ENCODE results near the gene RMND1.
A peak's percentile ranks its signal among the peaks of the same experiment; 100 is the strongest.

Gene RMND1

GRCh38 chr6:151399679-151400078, 52.2 kb downstream of the RMND1 start:
- CTCF ChIA-PET = no interaction called here
- no peak for TF ChIP-seq ARNT (IDR thresholded peaks at IDR 0.05)
- no peak for TF ChIP-seq L3MBTL2 (conservative IDR thresholded peaks at IDR 0.05)
- no peak for TF ChIP-seq SUZ12 (IDR thresholded peaks at IDR 0.05)
- TF ChIP-seq TARDBP (IDR thresholded peaks at IDR 0.05) = no peak
- TF ChIP-seq HDGF (IDR thresholded peaks at IDR 0.05; ENCODE audit: borderline replicate concordance) = no peak
- no peak for TF ChIP-seq NFRKB (IDR thresholded peaks at IDR 0.05)
- TF ChIP-seq ZNF384 (IDR thresholded peaks at IDR 0.05) = no peak
- TF ChIP-seq LEF1 (IDR thresholded peaks at IDR 0.05; ENCODE audit: borderline replicate concordance) = no peak
- no peak for TF ChIP-seq SP1 (IDR thresholded peaks at IDR 0.05)
- TF ChIP-seq PKNOX1 (IDR thresholded peaks at IDR 0.05) = no peak
- TF ChIP-seq BHLHE40 (IDR thresholded peaks at IDR 0.05; ENCODE audit: borderline replicate concordance) = no peak
- TF ChIP-seq FOXK2 (IDR thresholded peaks at IDR 0.05) = no peak
- no peak for TF ChIP-seq CTBP1 (IDR thresholded peaks at IDR 0.05; ENCODE audit: borderline replicate concordance)
- no peak for TF ChIP-seq FOXA1 (IDR thresholded peaks at IDR 0.05)
- TF ChIP-seq ELF4 (IDR thresholded peaks at IDR 0.05) = no peak
- no peak for TF ChIP-seq FOXM1 (IDR thresholded peaks at IDR 0.05; ENCODE audit: borderline replicate concordance)
- POLR2A ChIA-PET = no interaction called here
- no peak for DNase-seq (ENCODE audit: extremely low spot score)

DNA sequence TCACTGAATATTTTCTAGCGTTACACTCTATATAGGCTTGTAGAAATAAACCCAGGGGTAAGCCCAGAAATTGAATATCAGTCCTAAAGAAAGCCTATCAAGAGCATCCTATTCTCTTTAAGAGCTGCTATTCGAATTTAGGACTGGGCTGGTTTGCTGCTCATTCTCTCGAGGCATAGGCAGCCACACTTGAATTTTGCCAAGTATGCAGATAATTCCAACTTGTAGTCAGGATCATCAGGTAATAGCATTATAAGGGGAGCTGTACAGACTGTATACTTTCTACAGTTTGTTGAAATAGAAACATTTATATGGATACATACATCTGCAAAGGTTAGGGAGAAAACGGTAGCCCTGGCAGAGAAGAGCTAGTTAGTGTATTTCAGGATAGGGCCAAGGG, 58.5 kb downstream of the RMND1 start:
- TF ChIP-seq FOXA1 (IDR thresholded peaks at IDR 0.05) (no peak), ZNF384 (IDR thresholded peaks at IDR 0.05) (no peak), NFRKB (IDR thresholded peaks at IDR 0.05) (no peak), FOXK2 (IDR thresholded peaks at IDR 0.05) (no peak)
- DNase-seq (ENCODE audit: extremely low spot score) = no peak
- ChIA-PET CTCF (interaction anchor here (0.9 kb wide), 1 partner anchor 12 kb away, joined by 4 read pairs; no protein-coding TSS in a partner anchor), POLR2A (interaction anchor here (0.7 to 1.6 kb wide), 3 partner anchors 13 to 58 kb away, joined by 4 to 5 read pairs (median 4); partner anchors contain the start of gene RMND1)

DNA sequence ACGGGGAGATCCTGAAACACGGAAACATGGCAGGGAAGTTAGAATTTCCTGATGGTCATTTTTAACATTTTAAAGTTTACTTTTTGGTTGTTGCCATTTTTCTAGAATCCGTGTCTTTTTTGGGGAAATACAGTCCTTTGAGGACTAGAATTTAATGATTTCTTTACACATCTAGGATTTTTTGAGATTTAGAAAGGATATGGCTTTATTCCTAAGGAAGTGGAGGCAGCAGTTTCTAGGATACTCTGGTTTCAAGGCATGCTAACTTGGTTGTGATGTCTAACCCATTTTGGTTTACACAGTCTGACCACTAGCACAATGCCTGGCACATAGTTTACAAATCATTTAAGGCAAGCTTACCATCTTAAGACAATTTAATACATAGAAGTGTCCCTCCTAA, 59.5 kb downstream of the RMND1 start:
- TF ChIP-seq ARNT (IDR thresholded peaks at IDR 0.05) (no peak), SP1 (IDR thresholded peaks at IDR 0.05) (no peak), ZNF384 (IDR thresholded peaks at IDR 0.05) (no peak), FOXA1 (IDR thresholded peaks at IDR 0.05) (no peak), NFRKB (IDR thresholded peaks at IDR 0.05) (no peak), LEF1 (IDR thresholded peaks at IDR 0.05; ENCODE audit: borderline replicate concordance) (no peak), ELF4 (IDR thresholded peaks at IDR 0.05) (no peak), CTBP1 (IDR thresholded peaks at IDR 0.05; ENCODE audit: borderline replicate concordance) (no peak), L3MBTL2 (conservative IDR thresholded peaks at IDR 0.05) (no peak), HDGF (IDR thresholded peaks at IDR 0.05; ENCODE audit: borderline replicate concordance) (no peak)
- ChIA-PET CTCF (no interaction called here), POLR2A (interaction anchor here (0.7 to 1.6 kb wide), 2 partner anchors 14 to 59 kb away, joined by 4 to 5 read pairs; partner anchors contain the start of gene RMND1)
- DNase-seq (ENCODE audit: extremely low spot score) = no peak

DNA sequence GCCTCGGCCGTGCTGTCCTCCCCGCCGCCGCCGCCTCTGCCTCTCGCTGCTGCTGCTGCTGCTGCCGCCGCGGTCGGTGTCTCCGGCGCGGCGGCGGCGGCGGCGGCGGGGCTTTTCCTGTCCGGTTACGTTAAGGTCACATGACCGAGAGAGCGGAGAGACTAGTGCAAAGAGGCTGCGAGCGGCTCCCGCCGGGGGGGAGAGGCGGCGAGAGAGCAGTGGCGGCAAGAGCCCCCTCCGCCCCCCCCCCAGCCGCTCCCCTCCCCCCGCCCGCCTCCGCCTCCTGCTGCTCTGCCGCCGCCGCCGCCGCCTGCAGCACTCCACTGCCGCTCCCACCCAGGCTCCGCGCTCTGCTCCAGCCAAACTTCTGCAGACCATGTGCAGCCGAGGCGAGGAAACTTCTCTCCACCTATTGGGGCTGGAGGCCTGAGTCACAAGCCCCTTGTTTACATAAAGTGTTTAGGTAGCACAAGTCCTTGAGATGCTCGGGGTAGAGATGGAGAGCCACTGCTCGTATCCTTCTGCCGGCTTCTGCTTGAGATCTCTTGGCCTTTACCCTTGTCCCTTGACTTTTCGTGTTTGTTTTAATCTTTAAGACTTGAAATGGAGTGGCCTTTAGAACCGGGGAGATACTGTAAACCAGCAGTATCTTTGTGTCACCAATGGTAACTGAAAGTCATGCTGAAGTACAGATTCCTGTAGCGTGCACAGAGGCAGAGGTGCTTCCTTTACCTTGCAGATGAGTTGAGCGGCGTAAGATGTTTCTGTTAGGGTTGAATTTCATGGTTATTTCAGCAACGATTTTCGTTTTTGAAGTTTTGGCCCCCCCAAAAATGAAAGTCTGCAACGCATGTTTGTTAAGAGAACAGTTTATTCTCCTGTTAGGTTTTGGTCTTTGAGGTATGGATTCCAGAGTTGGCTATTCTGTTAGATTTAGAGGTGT, 60.2 kb downstream of the RMND1 start, which contains the start of gene ZBTB2:
TSS of gene ZBTB2 (minus strand) at position 89 of the 943 bp plus-strand sequence. CDS start 17,922 bp downstream, outside the sequence.
- POLR2A ChIA-PET = no interaction called here
- CTCF ChIA-PET = no interaction called here
- DNase-seq (ENCODE audit: extremely low spot score) = peak; percentile 72
- no peak for TF ChIP-seq FOXA1 (IDR thresholded peaks at IDR 0.05)
- TF ChIP-seq L3MBTL2 (conservative IDR thresholded peaks at IDR 0.05) = peak; percentile 82
- no peak for TF ChIP-seq ARNT (IDR thresholded peaks at IDR 0.05)

GRCh38 chr6:151390851-151391470, 61.0 kb downstream of the RMND1 start:
- CTCF ChIA-PET = no interaction called here
- TF ChIP-seq SUZ12 (IDR thresholded peaks at IDR 0.05) (no peak), FOXM1 (IDR thresholded peaks at IDR 0.05; ENCODE audit: borderline replicate concordance) (no peak), L3MBTL2 (conservative IDR thresholded peaks at IDR 0.05) (no peak), ELF4 (IDR thresholded peaks at IDR 0.05) (no peak), ZNF384 (IDR thresholded peaks at IDR 0.05) (no peak), TARDBP (IDR thresholded peaks at IDR 0.05) (no peak), ARNT (IDR thresholded peaks at IDR 0.05) (no peak), BHLHE40 (IDR thresholded peaks at IDR 0.05; ENCODE audit: borderline replicate concordance) (no peak), NFRKB (IDR thresholded peaks at IDR 0.05) (no peak), CTBP1 (IDR thresholded peaks at IDR 0.05; ENCODE audit: borderline replicate concordance) (no peak)
- POLR2A ChIA-PET = interaction anchor here (0.7 to 2.0 kb wide), 3 partner anchors 11 to 61 kb away, joined by 3 to 14 read pairs (median 11); partner anchors contain the start of gene RMND1
- peak; percentile 72 for DNase-seq (ENCODE audit: extremely low spot score)

DNA sequence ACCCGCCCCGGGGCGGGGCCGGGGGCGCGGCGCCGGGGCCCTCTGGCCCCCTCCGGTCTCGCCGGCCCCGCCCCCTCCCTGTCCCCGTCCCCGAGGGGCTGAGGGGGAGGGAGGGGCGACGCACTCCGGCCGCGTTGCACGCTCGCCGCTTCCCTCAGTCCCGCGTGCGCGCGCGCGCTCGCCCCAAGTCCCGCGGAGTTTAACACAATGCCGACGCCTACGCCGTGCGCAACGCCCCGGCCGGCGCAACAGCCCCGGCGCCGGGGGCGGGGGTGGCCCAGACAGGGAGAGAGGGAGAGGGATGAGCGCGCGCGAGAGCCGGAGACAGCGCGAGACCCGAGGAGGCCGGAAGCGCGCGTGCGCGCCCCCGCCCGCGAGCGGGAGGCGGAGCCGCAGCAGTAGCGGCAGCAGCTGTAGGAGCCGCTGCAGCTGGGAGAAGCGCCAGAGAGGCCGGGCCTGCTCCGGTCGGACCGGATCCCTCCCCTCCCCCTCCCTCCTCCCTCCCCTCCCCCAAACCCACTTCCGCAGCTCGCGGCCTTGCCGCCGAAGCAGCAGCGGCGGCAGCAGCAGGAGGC, 61.6 kb downstream of the RMND1 start:
- peak; percentile 96 for DNase-seq (ENCODE audit: extremely low spot score)
- ChIA-PET POLR2A (interaction anchor here (0.6 to 2.0 kb wide), 6 partner anchors 11 to 376 kb away, joined by 3 to 14 read pairs (median 4); partner anchors contain the start of gene RMND1), CTCF (no interaction called here)
- 0 out of 2 replicates have a peak, but pooled peaks have one; percentile 20 for TF ChIP-seq LEF1 (IDR thresholded peaks at IDR 0.05; ENCODE audit: borderline replicate concordance)
- no peak for TF ChIP-seq BHLHE40 (IDR thresholded peaks at IDR 0.05; ENCODE audit: borderline replicate concordance)
- TF ChIP-seq HDGF (IDR thresholded peaks at IDR 0.05; ENCODE audit: borderline replicate concordance) = no peak
- peak; percentile 44 for TF ChIP-seq ARNT (IDR thresholded peaks at IDR 0.05)
